ENCODE data around the gene EDARADD.

Gene EDARADD

GRCh38 chr1:236520445-236521005 lies 126.4 kb downstream of the EDARADD start:
- DNase-seq, result no peak

GRCh38 chr1:236522937-236523703 lies 129.0 kb downstream of the EDARADD start:
- DNase-seq, result no peak

GRCh38 chr1:236523704-236524141 lies 129.6 kb downstream of the EDARADD start, which contains the start of gene LGALS8:
Gene LGALS8, plus strand, starts transcription at chr1:236523982. Its CDS starts 2,089 bp downstream, at chr1:236526071.
- DNase-seq, result peak; percentile 95

GRCh38 chr1:236524142-236524894 lies 130.2 kb downstream of the EDARADD start:
- peak; percentile 93 for DNase-seq

GRCh38 chr1:236524895-236525184 lies 130.8 kb downstream of the EDARADD start:
- DNase-seq, result no peak

- DNase-seq, result no peak
Observed at GRCh38 chr1:236526079-236526478, 132.0 kb downstream of the EDARADD start.

- no peak for DNase-seq
Observed at GRCh38 chr1:236530286-236530685, 136.2 kb downstream of the EDARADD start.

GRCh38 chr1:236530959-236531358 lies 136.9 kb downstream of the EDARADD start:
- DNase-seq, result no peak

- DNase-seq, result no peak
Observed at GRCh38 chr1:236532850-236533249, 138.8 kb downstream of the EDARADD start.

- DNase-seq, result no peak
Observed at GRCh38 chr1:236534151-236534651, 140.1 kb downstream of the EDARADD start.

Data from hematopoietic multipotent progenitor cell treated with erythropoietin and hydrocortisone succinate and interleukin-3 and kit ligand, for 6 days (in vitro differentiated cells).